GM12878 (cell line): ENCODE results near the gene NAV2.

Source experiments
- CBFB ChIP-seq: IDR thresholded peaks from 2 replicates; pipeline ENCODE4 v1.6.1; 2016; ENCODE audit warnings: antibody characterized with exemption, low read depth
- ESRRA ChIP-seq: IDR thresholded peaks from 2 replicates; pipeline ENCODE4 v1.6.1; 2012; ENCODE audit warnings: mild to moderate bottlenecking, low read length, improper control_type of control experiment
- EZH2 ChIP-seq: IDR thresholded peaks from 2 replicates; pipeline ENCODE4 v1.6.1; 2012; ENCODE audit warnings: low read depth, mild to moderate bottlenecking, control low read depth, inconsistent platforms, low read length, borderline replicate concordance; ENCODE audit not compliant: control insufficient read depth
- GABPA ChIP-seq: IDR thresholded peaks from 2 replicates; pipeline ENCODE4 v1.6.1; 2014; ENCODE audit warnings: antibody characterized with exemption, low read depth, mild to moderate bottlenecking, inconsistent platforms
- KAT2A ChIP-seq: conservative IDR thresholded peaks from 2 replicates; pipeline ENCODE4 v1.6.1; 2011; ENCODE audit warnings: low read depth, low read length; ENCODE audit not compliant: control insufficient read depth
- POLR2A ChIP-seq: IDR thresholded peaks from 2 replicates; pipeline ENCODE4 v1.6.1; 2011; ENCODE audit warnings: low read depth, mild to moderate bottlenecking, low read length
- RFX5 ChIP-seq: IDR thresholded peaks from 2 replicates; pipeline ENCODE4 v1.6.1; 2011; ENCODE audit warnings: low read depth, low read length, improper control_type of control experiment
- ZNF24 ChIP-seq: fragments of 450-650 bp; IDR thresholded peaks from 2 replicates; pipeline ENCODE4 v1.6.1; 2017; ENCODE audit warnings: antibody characterized with exemption, mild to moderate bottlenecking
- TF ChIP-seq, protein P1 (sequence below), 3 experiments: IDR thresholded peaks in 2 of 3; conservative IDR thresholded peaks in 1 of 3; 2 replicates each; pipeline ENCODE4 v1.5.1; 2011; ENCODE audit warnings: low read depth in 3 of 3, low read length in 3 of 3, mild to moderate bottlenecking in 3 of 3, control low read depth in 2 of 3, moderate library complexity in 2 of 3, inconsistent platforms in 1 of 3, mixed read lengths in 1 of 3; ENCODE audit not compliant: control insufficient read depth in 2 of 3, insufficient read depth in 1 of 3; ENCODE audit errors: extremely low read depth in 1 of 3

DNA sequence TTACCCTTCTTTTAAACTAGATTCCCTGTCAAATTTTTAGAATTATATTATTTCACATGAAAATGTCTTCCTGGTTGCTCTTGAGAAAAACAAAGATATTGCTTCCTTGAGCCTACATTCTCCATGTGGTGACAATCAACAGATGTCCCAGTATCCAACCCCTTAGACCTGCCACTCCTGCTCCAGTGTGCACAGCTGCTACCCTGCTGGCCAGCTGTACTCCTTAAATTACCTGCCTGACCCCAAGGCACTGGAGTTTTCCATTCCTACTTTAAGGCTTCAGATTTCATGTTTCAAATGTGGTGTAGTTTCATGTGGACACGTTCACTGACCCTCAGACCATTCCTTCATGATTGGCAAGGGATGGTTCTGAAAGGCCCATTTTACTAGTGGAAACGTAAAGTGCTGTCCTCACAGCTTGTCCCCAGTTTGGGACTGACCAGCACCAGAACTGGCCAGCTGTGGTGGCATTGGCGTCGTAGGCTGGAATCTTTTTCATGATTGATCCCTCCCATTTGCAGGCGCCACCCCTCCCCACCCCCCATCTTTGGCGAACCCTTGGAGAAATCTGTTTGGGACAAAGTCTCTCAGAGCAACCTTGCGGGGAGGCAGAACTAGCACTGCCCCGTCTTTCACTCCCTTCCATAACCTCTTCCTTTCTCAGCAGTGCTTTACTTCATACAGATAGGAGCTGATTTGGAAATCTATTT, 324.1 kb downstream of the NAV2 start:
- TF ChIP-seq KAT2A (no peak), POLR2A (no peak), EZH2 (no peak), RFX5 (no peak), GABPA (no peak), CBFB (no peak), ESRRA (no peak), ZNF24 (no peak)
- TF ChIP-seq, protein P1, sequence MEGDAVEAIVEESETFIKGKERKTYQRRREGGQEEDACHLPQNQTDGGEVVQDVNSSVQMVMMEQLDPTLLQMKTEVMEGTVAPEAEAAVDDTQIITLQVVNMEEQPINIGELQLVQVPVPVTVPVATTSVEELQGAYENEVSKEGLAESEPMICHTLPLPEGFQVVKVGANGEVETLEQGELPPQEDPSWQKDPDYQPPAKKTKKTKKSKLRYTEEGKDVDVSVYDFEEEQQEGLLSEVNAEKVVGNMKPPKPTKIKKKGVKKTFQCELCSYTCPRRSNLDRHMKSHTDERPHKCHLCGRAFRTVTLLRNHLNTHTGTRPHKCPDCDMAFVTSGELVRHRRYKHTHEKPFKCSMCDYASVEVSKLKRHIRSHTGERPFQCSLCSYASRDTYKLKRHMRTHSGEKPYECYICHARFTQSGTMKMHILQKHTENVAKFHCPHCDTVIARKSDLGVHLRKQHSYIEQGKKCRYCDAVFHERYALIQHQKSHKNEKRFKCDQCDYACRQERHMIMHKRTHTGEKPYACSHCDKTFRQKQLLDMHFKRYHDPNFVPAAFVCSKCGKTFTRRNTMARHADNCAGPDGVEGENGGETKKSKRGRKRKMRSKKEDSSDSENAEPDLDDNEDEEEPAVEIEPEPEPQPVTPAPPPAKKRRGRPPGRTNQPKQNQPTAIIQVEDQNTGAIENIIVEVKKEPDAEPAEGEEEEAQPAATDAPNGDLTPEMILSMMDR (IDR thresholded peaks at IDR 0.05 in 2 of 3, conservative IDR thresholded peaks at IDR 0.05 in 1 of 3; ENCODE audit: control insufficient read depth in 2 of 3, extremely low read depth in 1 of 3, insufficient read depth in 1 of 3, low read depth in 3 of 3, low read length in 3 of 3), result no peak
